ENCODE data around the gene C9orf152.

Gene C9orf152

DNA sequence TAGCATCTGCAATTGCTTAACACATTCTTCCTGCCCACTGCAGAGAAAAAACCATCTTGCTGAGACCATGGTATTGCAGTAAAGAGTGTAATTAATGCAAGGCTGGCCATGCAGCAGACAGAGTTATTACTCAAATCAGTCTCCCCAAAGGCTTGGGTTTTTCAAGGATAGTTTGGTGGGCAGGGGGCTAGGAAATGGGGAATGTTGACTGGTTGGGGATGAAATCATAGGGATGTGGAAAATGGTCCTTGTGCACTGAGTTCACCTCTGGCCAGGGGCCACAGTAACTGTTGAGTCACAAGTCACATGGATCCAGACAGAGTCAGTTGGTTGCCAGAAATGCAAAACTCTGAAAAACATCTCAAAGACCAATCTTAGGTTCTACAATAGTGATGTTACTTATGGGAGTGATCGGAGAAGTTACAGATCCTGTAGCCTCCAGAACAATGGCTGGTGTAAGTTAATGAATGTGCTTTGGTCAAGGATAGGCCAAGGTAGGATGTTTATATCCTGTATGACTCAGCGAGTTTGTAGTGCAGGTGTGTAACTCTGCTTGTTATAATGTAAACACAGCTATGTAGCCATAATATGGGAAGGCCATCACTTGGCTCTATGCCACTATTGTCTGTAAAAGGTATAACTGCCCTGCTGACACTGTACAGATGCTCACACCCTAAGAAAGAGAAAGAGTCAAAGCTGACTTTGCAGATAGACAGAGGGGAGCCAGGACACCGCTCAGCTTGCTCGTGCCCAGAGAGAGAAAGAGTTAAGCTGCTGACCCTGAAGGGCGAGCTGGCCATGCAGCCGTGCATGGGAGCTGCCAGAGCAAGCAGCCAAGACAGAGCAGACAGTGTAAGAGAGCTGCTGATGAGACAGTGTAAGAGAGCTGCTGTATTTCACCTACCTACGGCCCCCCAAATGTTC lies 27.2 kb downstream of the C9orf152 start:
- DNase-seq (ENCODE audit: low read depth): no peak

DNA sequence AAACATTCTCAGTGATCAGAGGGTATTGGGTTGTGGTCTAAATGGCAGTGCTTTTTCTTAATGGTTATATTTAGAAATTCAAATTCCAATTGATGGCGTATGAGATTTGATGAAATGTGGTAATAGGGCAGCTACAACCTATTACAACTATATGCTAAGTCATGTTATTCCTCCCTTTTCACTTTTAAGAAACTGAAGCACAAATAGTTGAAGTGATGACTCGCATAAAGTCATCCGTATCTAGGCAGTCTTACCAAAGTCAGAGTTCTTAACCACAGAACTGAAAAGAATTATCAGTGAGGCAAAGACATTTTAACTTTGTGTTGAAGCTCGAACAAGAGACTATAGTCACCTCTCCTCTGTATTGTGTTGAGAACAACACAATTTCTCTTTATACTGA lies 28.2 kb downstream of the C9orf152 start:
- no peak for DNase-seq (ENCODE audit: low read depth)

DNA sequence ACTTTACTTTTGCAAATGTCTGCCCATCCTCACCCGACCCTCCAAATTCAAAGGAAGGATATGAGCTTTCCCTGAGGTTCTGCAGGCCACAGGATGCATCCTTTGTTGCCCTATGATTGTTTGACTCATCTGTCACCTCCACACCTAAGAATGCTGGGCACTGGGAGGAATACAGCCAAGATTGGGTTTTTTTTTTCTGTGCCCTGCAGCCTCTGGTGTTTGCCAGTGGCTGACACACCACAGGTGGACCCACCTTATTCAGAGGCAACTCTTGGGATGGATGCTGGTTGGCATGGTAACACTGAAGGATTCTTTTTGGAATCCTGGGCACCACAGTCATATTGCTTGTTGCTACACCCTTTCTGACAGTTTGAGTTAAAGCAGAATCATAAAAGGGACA lies 29.7 kb downstream of the C9orf152 start:
- DNase-seq (ENCODE audit: low read depth): no peak

DNA sequence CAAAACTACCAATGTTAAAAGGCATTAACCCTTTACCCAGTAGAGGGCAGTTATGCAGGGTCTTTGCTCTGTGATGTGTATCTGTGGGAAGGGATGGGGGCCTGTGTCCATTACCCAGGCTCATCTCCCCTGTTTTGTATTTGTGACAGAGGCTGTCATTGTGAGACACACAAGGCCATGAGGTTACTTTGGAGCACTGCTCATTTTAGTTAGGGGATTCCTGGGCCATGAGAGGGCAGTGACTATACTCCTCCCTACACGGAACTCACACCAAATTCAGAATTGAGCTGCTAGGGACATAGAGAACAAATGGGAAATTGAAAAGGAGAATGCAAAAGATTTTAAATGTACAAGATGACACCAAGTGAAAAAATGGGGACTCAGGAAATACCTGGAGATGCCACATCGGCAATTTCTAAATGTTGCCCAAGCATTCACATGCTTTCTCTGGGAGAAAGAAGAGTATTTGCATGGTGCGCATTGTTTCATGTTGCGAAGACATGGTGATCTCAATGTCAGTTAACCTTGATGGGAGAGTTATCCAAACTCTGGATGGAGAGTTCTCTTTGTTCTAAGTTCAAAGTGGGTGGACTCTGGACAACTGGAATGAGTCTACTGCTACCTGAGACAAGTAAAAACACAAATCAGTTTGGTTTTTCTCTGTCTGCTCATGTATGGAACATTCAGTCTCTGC lies 32.5 kb downstream of the C9orf152 start:
- DNase-seq (ENCODE audit: low read depth): no peak

DNA sequence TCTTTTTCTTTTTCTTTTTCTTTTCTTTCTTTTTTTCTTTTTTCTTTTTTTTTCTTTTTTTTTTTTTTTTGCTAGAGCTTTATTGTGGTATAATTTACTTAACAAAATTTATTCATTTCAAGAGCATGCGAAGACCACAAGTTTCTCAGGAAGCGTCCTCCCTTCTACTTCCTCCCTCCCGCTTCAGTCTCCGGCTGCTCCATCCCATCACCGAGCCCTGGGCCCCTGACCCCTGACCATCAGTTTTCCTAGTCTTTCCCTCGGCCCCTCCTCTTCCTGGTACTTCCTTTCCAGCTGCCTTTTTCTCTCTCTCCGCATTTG lies 34.7 kb downstream of the C9orf152 start:
- DNase-seq (ENCODE audit: low read depth): no peak

DNA sequence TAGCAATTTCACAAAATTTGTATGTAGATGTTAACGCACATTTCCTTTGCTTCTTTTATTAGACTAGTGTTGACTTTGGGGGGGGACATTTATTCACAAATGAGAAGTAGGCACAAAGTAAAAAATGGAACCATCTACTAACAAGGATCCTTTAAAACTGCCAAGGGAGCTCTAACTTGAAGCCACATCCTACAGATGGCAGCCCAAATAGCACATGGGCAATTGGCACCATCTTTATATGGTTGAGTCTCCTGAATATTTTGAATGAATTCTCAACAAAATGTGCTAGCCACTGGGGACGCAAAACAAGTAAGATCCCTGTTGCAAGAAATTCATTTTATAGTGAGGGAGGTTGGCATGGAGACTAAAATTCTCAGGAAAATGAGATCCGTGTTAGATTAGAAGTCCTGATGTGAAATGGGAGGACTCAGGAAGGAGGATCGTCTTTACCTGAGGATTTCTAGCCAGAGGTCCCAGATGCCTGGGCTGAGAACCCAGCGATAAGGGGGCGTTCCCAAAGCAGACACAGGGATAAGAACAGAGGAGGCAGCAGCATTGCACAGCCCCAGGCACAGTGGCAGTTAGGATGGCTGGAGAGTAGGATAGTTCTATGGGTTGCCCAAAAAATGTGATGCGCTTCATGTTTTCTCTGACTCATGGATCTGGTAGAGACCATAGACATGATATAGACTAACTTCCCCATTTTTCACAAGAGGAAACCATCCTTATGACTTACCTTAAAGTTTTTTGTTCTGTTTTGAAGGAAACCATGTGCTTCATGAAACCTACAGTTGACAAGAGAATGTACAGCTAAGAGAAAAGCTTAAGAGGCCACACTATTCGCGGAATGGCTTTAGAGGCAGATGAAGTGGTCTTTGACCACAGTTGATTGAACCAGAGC lies 37.4 kb downstream of the C9orf152 start:
- DNase-seq (ENCODE audit: low read depth): no peak

DNA sequence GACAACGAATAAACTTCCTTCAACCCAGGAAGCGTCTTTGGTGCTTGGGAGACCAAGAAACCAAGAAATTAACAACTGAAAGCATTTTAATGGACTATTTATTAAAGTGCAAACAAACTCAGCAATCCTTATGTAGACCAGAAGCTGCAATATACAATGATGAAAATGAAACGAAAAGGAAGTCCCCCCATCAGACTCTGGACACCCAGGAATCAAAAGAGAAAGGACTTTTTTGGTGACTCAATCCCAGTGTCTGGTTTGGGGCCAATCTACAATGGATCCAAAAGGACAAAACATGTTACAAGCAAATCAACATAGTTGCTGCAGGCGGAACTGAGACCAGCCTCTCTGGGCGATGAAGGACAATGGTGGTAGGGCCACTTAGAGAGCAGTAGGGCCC lies 39.5 kb downstream of the C9orf152 start:
- no peak for DNase-seq (ENCODE audit: low read depth)

DNA sequence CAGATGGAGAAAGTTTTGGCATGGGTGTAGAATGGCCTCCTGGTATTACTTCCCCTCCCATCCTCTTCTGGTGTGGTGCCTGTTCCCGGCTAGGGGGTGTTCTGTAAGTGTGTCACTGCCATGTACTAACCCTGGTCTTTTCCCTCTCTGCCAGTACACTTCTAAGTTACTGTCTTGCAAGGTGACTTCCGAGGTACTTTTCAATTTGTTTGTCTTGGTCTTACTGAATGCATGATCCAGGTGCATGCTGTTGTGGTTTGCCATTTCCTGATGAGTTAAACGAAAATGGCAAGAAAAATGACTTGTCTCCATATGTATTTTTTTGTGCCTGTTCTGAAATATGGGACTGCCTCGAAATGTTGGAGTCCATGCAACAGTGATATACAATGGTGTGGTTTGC lies 46.0 kb downstream of the C9orf152 start:
- DNase-seq (ENCODE audit: low read depth): no peak

DNA sequence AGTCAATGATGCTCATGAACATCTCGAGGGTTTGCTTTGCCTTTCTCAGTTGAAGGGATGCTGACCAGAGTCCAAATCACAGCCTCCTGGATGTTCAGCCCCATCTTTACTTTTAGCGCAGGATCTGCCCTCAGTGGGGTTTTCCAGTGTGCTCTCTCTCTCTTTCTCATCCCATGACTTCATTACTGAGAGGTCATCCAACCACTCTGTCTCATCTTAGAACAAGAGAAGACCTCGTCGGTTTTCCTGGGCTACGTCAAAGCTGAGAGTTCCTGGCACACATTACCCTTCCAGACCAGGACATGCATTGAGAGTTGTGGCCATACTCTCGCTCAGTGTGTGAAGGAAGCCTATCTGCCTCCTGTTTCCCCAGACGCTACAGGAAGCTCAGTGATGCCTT lies 47.3 kb downstream of the C9orf152 start:
- no peak for DNase-seq (ENCODE audit: low read depth)

DNA sequence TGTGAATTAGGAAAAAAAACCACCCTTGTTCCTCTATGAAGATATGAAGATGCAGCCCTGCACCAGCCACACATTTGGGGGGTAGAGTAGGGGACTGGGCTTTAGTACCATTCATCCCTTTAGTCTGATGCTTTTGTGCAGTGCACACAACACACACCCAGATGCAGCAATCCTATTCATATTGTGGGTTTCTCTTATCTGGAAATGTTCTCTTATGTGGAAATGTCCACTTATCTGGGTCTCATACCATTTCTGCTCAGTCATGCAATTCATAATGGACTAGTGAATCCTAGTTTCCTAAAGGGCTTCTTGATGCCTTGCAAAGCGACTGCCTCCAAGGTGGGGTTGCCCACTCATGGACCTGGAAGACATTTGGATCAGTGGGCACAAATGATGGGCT lies 47.8 kb downstream of the C9orf152 start:
- DNase-seq (ENCODE audit: low read depth): no peak

DNA sequence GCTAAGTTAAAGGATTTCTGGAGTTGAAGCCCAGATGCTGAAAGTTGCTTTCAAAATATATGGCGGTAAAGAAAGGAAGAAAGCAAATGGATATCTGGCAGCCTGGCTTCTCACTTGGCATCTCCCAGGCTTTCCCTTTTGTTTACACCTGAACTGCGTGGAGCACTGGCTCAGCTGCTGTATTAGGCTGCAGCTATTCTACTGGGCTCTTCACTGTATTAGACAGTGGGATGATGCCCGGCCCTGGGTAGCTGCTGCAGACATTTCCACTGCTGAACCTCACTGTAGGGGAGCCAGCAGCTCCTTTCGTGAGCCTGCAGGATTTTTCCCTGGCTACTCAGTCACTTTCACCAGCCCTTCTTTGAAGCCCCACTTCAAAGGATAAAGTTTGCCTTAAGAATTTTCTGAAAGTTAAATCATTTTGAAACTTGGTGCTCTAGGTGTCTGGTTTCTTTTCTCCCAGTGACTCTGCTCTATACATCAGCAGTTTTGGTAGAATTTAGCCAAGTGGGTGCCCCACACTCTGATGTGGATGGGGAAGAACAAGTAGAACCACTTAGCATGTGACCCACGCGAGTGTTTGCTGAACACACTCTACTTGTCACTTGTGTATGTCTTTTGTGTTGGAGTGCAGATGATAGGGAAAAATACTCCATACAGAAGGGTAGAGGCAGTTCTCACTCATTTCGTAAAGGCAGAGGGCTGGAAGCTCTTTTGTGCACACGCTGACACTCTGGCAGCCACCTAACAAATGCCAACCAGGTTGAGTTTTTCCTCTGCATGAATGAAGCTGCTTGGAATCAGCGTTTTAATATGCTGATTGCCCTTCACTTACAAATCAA lies 49.9 kb downstream of the C9orf152 start:
- DNase-seq (ENCODE audit: low read depth): no peak

DNA sequence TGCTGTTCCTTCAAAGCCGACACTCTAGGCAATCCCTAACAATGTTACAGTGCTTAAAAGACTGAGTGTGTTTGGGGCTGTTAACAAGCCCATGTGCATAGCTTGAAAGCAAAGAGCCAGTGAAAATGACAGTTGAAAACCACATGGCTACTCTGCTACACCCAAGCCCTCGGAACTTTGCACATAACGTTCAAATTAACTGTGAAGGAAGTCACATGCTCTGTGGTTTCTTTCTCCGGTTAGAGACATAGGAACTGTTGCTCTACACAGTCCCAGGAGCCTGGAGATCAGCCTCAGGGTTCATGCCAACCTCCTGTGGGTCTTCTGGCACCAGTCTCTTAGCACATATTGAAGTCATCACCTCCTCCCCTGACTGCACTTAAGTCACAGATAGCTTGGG lies 51.1 kb downstream of the C9orf152 start:
- DNase-seq (ENCODE audit: low read depth): no peak

DNA sequence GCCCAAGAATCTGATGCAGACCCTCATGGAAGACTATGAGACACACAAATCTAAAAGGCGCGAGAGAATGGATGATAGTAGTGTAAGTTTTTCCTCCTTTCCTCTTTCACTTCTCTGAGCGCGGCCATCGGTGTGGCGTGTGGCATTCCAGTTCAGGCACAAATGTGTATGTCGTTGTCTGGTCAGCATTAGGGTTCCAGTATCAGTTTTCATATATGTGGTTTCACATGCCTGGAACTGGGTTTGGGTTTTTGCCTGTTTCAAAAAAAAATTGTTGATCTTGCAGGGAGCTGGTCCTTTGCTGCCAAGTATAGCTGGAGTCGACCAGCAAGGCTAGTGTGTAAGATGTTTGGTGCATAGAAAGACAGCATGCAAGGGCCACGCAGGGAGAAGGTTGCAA lies 51.5 kb downstream of the C9orf152 start:
- no peak for DNase-seq (ENCODE audit: low read depth)

DNA sequence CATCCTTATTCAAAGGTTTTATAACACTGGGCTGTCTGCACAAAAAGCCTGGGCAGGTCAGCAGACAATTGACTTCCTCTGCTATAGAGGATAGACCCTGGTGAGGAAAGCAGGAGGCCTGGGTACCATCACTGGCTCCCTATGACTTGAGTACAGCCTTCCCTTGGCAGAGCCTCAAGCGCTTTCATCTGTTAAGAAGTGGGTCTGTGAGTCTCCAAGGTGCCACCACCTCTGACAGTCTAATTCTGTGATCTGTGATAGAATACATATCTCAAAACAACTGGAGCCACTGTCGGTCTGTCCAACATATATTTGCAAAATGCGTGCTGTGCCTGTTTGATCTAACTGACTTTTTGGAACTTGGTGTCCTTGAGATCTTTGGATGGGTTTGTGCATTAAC lies 52.2 kb downstream of the C9orf152 start:
- DNase-seq (ENCODE audit: low read depth): no peak

DNA sequence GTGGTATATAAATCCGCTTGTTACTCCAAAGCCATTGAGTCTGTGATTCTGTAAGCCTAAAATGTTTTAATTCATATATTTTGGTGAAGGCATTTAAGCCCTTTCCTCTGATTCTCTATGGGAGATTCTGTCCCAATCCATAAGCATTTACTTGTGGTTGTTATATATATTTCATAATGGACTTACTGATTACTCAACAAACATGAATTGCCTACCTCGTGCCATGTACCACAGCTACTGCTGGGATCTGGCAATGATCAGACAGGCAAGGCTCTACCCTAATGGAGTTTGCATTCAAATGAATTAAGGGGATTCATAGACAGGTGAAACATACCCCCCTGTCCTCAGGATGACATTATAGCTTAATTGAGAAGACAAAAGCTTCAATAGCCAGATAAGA lies 54.5 kb downstream of the C9orf152 start:
- DNase-seq (ENCODE audit: low read depth): no peak

DNA sequence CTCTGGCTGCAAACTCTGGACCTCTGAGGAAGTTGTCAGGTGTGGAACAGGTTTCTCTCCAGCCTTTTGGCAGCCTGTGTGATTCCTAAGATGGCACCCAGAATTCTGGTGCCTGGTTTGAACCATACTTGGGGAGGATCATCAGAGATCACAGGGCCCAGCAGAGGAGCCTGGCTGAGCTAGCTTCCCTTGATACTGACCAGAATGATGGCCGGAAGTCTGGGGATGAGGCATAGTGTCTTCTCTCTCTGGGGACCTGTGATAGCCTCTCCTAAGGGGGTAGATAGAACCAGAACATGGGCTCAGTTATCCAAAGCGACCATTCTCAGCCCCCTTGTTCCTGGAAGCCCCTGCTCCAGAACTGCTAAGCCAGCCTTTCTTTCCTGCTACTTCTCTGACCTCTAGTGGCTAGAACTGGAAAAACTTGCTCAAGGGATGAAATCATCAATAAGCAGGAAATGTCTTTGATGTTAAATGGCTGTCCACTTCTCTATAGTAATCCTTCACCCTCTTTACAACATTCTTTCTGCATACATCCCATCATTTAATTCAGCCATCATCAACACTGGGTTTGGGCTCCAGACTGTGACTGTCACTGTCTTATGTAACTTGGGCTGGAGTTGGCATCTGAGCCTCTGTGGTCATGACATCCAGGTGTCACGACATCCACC lies 55.1 kb downstream of the C9orf152 start:
- no peak for DNase-seq (ENCODE audit: low read depth)
